LNCAP (cell line): ENCODE data around the gene PATJ.

Experiments used
- CTCF ChIP-seq: fragments of 450-650 bp; IDR thresholded peaks from 2 replicates; pipeline ENCODE4 v1.5.1; 2017; ENCODE audit warnings: mild to moderate bottlenecking

Gene PATJ

GRCh38 chr1:62082456-62083363 is 340.4 kb downstream of the PATJ start:
- TF ChIP-seq CTCF = peak; percentile 99

GRCh38 chr1:62084310-62084890 is 342.1 kb downstream of the PATJ start:
- TF ChIP-seq CTCF = no peak

- no peak for TF ChIP-seq CTCF
These were observed 346.2 kb downstream of the PATJ start for GRCh38 chr1:62088439-62088838.

- no peak for TF ChIP-seq CTCF
These were observed 347.3 kb downstream of the PATJ start for GRCh38 chr1:62089570-62089969.

GRCh38 chr1:62090016-62090415 is 347.7 kb downstream of the PATJ start:
- no peak for TF ChIP-seq CTCF

GRCh38 chr1:62092110-62092509 is 349.8 kb downstream of the PATJ start:
- no peak for TF ChIP-seq CTCF

GRCh38 chr1:62093261-62093660 is 351.0 kb downstream of the PATJ start:
- no peak for TF ChIP-seq CTCF
